ENCODE data around the gene FGF18. TPM values are rescaled to one million over a fixed set of nuclear protein-coding genes. Genes with fewer than 3 reads are reported as not detected.
"Not testable (repeated sequence)": the region's sequence is repeated elsewhere in the genome, so short reads cannot be mapped to it uniquely, and the experiment has no call there.

Gene FGF18
- total RNA-seq, 2 donors from 2014 or later: 0.81 to 1.6 TPM

- Histone ChIP-seq H3K27me3 (replicated peaks; ENCODE audit: insufficient read depth) (no peaks in the 10 kb centered on the region), H3K27ac (no peak overlapping the region), H3K4me1 (ENCODE audit: control insufficient read depth in 1 of 2, low read depth in 2 of 2) (peaks cover 0 to 3% of the 10 kb centered on the region in 2 donors), H3K36me3 (peaks cover 36% of the 10 kb centered on the region), H3K4me3 (no peak overlapping the region), H3K9me3 (no peaks in the 10 kb centered on the region)
- ATAC-seq (ENCODE audit: insufficient number of reproducible peaks, low FRiP score, low read depth): no peak
- TF ChIP-seq, protein P1, sequence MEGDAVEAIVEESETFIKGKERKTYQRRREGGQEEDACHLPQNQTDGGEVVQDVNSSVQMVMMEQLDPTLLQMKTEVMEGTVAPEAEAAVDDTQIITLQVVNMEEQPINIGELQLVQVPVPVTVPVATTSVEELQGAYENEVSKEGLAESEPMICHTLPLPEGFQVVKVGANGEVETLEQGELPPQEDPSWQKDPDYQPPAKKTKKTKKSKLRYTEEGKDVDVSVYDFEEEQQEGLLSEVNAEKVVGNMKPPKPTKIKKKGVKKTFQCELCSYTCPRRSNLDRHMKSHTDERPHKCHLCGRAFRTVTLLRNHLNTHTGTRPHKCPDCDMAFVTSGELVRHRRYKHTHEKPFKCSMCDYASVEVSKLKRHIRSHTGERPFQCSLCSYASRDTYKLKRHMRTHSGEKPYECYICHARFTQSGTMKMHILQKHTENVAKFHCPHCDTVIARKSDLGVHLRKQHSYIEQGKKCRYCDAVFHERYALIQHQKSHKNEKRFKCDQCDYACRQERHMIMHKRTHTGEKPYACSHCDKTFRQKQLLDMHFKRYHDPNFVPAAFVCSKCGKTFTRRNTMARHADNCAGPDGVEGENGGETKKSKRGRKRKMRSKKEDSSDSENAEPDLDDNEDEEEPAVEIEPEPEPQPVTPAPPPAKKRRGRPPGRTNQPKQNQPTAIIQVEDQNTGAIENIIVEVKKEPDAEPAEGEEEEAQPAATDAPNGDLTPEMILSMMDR (IDR thresholded peaks at IDR 0.05): no peak
- no peak for DNase-seq (ENCODE audit: low spot score)
Measured at GRCh38 chr5:171397190-171397589, 22.3 kb upstream of the FGF18 start.

DNA sequence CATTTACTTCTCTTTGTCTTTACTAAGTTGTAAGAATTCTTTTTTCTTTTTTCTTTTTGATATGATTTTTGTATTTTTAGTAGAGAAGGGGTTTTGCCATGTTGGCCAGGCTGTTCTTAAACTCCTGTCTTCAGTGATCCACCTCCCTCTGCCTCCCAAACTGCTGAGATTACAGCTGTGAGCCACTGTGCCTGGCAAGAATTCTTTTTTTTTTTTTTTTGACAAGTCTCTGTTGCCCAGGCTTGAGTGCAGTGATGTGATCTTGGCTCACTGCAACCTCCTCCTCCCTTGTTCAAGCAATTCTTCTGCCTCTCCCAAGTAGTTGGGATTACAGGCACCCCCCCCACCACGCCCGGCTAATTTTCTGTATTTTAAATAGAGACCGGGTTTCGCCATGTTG is 21.8 kb upstream of the FGF18 start:
- DNase-seq (ENCODE audit: low spot score) (no peak), ATAC-seq (ENCODE audit: insufficient number of reproducible peaks, low FRiP score, low read depth) (no peak)
- peaks cover 33% of the 10 kb centered on the region for H3K36me3 ChIP-seq
- H3K4me3 ChIP-seq: no peak overlapping the region
- no peaks in the 10 kb centered on the region for H3K27me3 ChIP-seq (replicated peaks; ENCODE audit: insufficient read depth)
- H3K9me3 ChIP-seq: no peaks in the 10 kb centered on the region
- TF ChIP-seq, protein P1 (IDR thresholded peaks at IDR 0.05): no peak
- peaks cover 0 to 3% of the 10 kb centered on the region in 2 donors for H3K4me1 ChIP-seq (ENCODE audit: control insufficient read depth in 1 of 2, low read depth in 2 of 2)
- no peak overlapping the region for H3K27ac ChIP-seq

DNA sequence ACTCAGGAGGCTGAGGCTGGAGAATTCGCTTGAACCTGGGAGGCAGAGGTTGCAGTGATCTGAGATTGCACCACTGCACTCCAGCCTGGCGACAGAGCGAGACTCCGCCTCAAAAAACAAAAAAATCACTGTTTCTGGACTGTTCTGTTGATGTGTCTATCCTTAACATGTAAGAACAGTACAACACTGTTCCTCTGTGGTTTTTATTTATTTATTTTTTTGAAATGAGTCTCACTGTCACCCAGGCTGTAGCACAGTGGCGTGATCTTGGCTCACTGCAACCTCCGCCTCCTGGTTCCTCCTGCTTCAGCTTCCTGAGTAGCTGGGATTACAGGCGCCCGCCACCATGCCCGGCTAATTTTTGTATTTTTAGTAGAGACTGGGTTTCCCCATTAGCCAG is 20.8 kb upstream of the FGF18 start:
- not testable (repeated sequence) for H3K27ac ChIP-seq; H3K27me3 ChIP-seq (replicated peaks; ENCODE audit: insufficient read depth); H3K4me1 ChIP-seq (ENCODE audit: control insufficient read depth in 1 of 2, low read depth in 2 of 2); DNase-seq (ENCODE audit: low spot score); H3K9me3 ChIP-seq; ATAC-seq (ENCODE audit: insufficient number of reproducible peaks, low FRiP score, low read depth); H3K4me3 ChIP-seq
- H3K36me3 ChIP-seq: peaks cover 28% of the 10 kb centered on the region

DNA sequence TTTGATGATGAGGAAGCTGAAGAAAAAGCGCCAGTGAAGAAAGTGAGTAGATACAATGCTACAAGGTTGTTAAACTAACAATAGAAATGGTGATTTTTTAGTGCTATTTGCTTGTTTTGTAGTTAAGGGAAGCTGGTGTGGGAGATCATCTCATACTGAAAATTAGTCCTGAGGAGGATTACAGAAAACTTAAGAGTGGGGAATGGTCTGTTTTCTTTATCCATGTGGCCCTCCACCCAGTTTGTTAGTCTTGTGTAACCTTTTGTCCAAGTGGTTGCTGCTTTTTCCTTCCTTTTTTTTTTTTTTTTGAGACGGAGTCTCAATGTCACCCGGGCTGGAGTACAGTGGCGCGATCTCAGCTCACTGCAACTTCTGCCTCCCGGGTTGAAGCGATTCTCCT is 19.3 kb upstream of the FGF18 start:
- no peak overlapping the region for H3K27ac ChIP-seq
- peaks cover 32% of the 10 kb centered on the region for H3K36me3 ChIP-seq
- TF ChIP-seq, protein P1 (IDR thresholded peaks at IDR 0.05): no peak
- DNase-seq (ENCODE audit: low spot score): no peak
- no peaks in the 10 kb centered on the region for H3K4me1 ChIP-seq (ENCODE audit: control insufficient read depth in 1 of 2, low read depth in 2 of 2)
- no peak overlapping the region for H3K4me3 ChIP-seq
- ATAC-seq (ENCODE audit: insufficient number of reproducible peaks, low FRiP score, low read depth): no peak
- H3K9me3 ChIP-seq: no peaks in the 10 kb centered on the region
- H3K27me3 ChIP-seq (replicated peaks; ENCODE audit: insufficient read depth): no peaks in the 10 kb centered on the region

DNA sequence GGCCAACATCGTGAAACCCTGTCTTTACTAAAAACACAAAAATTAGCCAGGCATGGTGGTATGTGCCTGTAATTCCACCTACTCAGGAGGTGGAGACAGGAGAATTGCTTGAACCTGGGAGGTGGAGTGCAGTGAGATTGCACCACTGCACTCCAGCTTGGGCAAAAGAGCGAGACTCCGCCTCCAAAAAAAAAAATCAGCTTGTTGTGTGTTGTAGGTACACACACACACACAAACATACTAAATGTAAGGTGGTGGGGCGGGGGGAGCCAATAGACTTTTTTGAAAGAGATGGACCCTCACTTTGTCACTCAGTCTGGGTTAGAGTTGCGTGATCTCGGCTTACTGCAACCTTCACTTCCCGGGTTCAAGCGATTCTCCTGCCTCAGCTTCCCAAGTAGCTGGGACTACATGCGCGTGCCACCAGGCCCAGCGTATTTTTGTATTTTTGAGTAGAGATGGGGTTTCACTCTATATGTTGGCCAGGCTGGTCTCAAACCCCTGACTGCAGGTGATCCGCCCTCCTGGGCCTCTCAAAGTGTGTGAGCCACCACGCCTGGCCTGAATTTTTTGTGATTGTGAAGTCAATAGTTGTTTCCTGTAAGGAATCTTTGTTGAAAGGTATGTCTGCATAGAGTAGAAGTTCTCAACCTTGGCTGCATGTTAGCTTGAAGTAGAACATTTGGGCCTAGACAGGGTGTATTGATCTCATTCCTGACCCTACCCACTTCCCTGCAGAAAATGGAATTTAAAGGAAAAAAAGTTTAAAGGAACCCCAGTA is 18.1 kb upstream of the FGF18 start:
- no peaks in the 10 kb centered on the region for H3K4me1 ChIP-seq (ENCODE audit: control insufficient read depth in 1 of 2, low read depth in 2 of 2)
- TF ChIP-seq, protein P1 (IDR thresholded peaks at IDR 0.05): no peak
- H3K27ac ChIP-seq: no peak overlapping the region
- ATAC-seq (ENCODE audit: insufficient number of reproducible peaks, low FRiP score, low read depth) (no peak), DNase-seq (ENCODE audit: low spot score) (no peak)
- H3K9me3 ChIP-seq: no peaks in the 10 kb centered on the region
- no peaks in the 10 kb centered on the region for H3K27me3 ChIP-seq (replicated peaks; ENCODE audit: insufficient read depth)
- H3K36me3 ChIP-seq: peaks cover 33% of the 10 kb centered on the region
- no peak overlapping the region for H3K4me3 ChIP-seq

GRCh38 chr5:171402751-171403150 is 16.7 kb upstream of the FGF18 start:
- DNase-seq (ENCODE audit: low spot score); H3K4me3 ChIP-seq; H3K4me1 ChIP-seq (ENCODE audit: control insufficient read depth in 1 of 2, low read depth in 2 of 2); H3K9me3 ChIP-seq; H3K27me3 ChIP-seq (replicated peaks; ENCODE audit: insufficient read depth); ATAC-seq (ENCODE audit: insufficient number of reproducible peaks, low FRiP score, low read depth); H3K27ac ChIP-seq: not testable (repeated sequence)
- peaks cover 44% of the 10 kb centered on the region for H3K36me3 ChIP-seq

Measured in thoracic aorta (tissue), 2 donors.